Measurements from ENCODE around the gene CYP11A1.

GRCh38 chr15:74340150-74340549, 27.3 kb downstream of the CYP11A1 start:
- TF ChIP-seq CTCF (IDR thresholded peaks at IDR 0.05; ENCODE audit: insufficient read depth, low read depth, low read length): no peak
- no peak for TF ChIP-seq EZH2 (IDR thresholded peaks at IDR 0.05; ENCODE audit: insufficient read depth, low read length)
